Ectodermal cell (in vitro differentiated cells): ENCODE results near the gene CSNK1G2.

Source experiments
- H3K27ac ChIP-seq: 2 replicates; pipeline ENCODE4 v1.7.0; 2013; ENCODE audit warnings: mild to moderate bottlenecking, low read depth, low read length; ENCODE audit not compliant: insufficient read depth, poor library complexity, severe bottlenecking
- H3K27me3 ChIP-seq: 2 replicates; pipeline ENCODE4 v1.7.0; 2013; ENCODE audit warnings: mild to moderate bottlenecking, low read length; ENCODE audit not compliant: insufficient read depth, control insufficient read depth, poor library complexity, severe bottlenecking
- H3K36me3 ChIP-seq: one replicate; pipeline ENCODE4 v1.7.0; 2013; ENCODE audit warnings: low read length; ENCODE audit not compliant: control insufficient read depth, insufficient read depth
- H3K4me1 ChIP-seq: one replicate; pipeline ENCODE4 v1.7.0; 2013; ENCODE audit warnings: low read length; ENCODE audit not compliant: control insufficient read depth, insufficient read depth
- H3K4me3 ChIP-seq: 2 replicates; pipeline ENCODE4 v1.7.0; 2013; ENCODE audit warnings: low read depth, low read length, control low read depth; ENCODE audit not compliant: insufficient read depth
- H3K9me3 ChIP-seq: 2 replicates; pipeline ENCODE4 v1.7.0; 2013; ENCODE audit warnings: mild to moderate bottlenecking, low read length, moderate library complexity; ENCODE audit not compliant: control insufficient read depth
- WGBS, 2 experiments: methylation state at CpG; one replicate each; pipeline ENCODE4 v1.1.7; 2013; ENCODE audit warnings: missing lambda C conversion rate in 2 of 2; 5-methylcytosine and 5-hydroxymethylcytosine counted together

Gene CSNK1G2

DNA sequence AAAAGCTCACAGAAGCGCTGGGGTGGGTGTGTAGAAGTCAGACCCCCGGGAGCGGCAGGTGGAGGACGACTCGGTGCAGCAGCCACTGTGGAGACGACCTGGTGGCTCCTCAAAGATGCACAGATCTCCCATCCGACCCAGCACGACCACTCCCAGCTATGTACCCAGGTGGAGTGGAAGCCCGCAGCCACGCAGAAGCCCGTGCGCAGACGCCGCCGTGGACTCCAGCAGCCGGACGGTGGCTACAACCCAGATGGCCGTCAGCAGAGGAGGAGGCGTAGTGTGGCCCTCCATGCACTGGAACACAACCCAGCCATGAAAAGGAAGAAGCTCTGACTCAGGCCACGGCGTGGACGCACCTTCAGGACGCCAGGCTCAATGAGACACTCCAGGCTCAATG, 21.7 kb downstream of the CSNK1G2 start:
- no peaks in the 10 kb centered on the region for H3K4me1 ChIP-seq
- no peak overlapping the region for H3K4me3 ChIP-seq
- H3K27me3 ChIP-seq, result no peaks in the 10 kb centered on the region
- no peaks in the 10 kb centered on the region for H3K36me3 ChIP-seq
- H3K27ac ChIP-seq, result no peak overlapping the region
- 96 to 97% methylated on average over 23 of the region's 23 CpGs for whole genome bisulfite sequencing, 2 experiments
- H3K9me3 ChIP-seq, result no peaks in the 10 kb centered on the region

- no peaks in the 10 kb centered on the region for H3K4me1 ChIP-seq
- H3K4me3 ChIP-seq, result no peak overlapping the region
- H3K36me3 ChIP-seq, result peaks cover 3% of the 10 kb centered on the region
- 95 to 96% methylated on average over 26 of the region's 26 CpGs for WGBS, 2 experiments
- H3K27ac ChIP-seq, result no peak overlapping the region
- no peaks in the 10 kb centered on the region for H3K9me3 ChIP-seq
- H3K27me3 ChIP-seq, result no peaks in the 10 kb centered on the region
These were observed 26.2 kb downstream of the CSNK1G2 start for GRCh38 chr19:1967087-1967608.

- Histone ChIP-seq H3K4me1 (no peaks in the 10 kb centered on the region), H3K27ac (no peak overlapping the region), H3K27me3 (no peaks in the 10 kb centered on the region), H3K4me3 (no peak overlapping the region), H3K36me3 (peaks cover 3% of the 10 kb centered on the region), H3K9me3 (no peaks in the 10 kb centered on the region)
- 92 to 93% methylated on average over 34 of the region's 34 CpGs for WGBS, 2 experiments
These were observed 27.6 kb downstream of the CSNK1G2 start for GRCh38 chr19:1968279-1969175.

DNA sequence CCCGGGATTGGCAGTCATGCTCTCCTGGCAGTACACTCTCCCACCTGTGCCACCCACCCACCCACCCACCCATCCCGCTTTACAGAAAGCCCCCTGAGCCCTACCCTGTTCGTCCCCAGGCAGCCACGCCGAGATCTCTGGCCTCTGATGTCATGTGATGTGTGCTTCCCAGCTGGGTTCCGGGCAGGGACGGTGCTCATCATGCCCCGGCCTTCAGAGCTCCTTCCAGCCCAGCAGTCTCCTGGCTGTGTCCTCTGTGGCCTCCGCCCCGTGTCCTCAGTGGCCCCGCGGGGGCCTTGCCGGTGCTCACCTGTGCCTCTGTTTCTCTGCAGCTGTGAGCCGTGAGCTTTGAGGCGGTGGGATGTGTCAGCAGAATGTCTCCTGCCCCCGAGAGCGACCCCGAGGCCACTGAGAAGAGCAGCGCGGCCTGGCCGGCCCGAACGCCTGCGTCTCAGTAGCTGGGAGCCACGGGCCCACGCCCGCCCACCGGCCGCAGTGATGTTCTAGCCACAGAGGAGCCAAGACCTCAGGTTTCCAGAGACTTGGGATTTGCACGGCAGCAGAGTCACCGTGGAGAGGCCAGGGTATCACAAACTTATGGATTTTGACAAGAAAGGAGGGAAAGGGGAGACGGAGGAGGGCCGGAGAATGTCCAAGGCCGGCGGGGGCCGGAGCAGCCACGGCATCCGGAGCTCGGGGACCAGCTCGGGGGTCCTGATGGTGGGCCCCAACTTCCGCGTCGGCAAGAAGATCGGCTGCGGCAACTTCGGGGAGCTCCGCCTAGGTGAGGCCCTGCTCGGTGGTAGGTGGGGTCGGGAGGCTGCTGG, 28.4 kb downstream of the CSNK1G2 start:
- Histone ChIP-seq H3K9me3 (no peaks in the 10 kb centered on the region), H3K36me3 (peaks cover 3% of the 10 kb centered on the region), H3K4me1 (no peaks in the 10 kb centered on the region), H3K4me3 (no peak overlapping the region), H3K27me3 (no peaks in the 10 kb centered on the region), H3K27ac (no peak overlapping the region)
- 95 to 96% methylated on average over 49 of the region's 49 CpGs for WGBS, 2 experiments

GRCh38 chr19:1970003-1970805, 29.2 kb downstream of the CSNK1G2 start:
- Histone ChIP-seq H3K4me1 (no peaks in the 10 kb centered on the region), H3K4me3 (no peak overlapping the region), H3K27me3 (no peaks in the 10 kb centered on the region), H3K9me3 (no peaks in the 10 kb centered on the region), H3K27ac (no peak overlapping the region), H3K36me3 (peaks cover 9% of the 10 kb centered on the region)
- WGBS, 2 experiments, result 95% methylated on average over 38 of the region's 38 CpGs

DNA sequence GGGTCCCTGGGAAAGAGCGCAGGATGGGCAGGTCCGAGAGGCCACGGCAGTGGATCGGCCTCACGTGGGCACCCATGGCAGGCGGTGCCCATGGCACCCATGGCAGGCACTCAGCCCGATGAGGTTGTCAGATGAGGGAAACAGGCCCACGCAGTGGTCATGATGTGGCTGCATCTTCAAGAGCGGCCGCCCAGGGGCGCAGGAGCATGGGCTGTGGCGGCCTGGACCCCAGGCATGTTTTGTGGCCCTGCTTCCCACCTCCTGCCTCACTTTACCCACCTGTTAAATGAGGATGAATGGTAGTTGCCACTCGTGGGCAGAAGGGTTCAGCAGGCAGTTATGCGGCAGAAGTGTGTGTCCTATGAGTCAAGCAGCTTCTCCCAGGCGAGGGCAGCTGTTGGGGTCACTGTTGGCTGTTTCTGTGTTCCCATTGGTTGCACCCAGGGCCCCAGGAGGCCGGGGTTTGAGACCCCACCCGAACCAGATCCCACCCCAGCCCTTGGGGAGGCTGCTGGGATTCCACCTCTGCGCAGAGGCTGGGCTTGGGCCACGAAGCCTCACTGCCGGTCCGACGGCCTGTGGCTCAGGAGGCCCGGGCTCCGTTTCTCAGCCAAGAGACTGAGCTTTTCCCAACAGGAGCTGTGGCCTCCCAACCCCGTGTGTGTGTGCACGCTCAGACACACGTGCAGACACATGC, 30.0 kb downstream of the CSNK1G2 start:
- Histone ChIP-seq H3K4me3 (no peak overlapping the region), H3K27ac (no peak overlapping the region), H3K36me3 (peaks cover 9% of the 10 kb centered on the region), H3K4me1 (no peaks in the 10 kb centered on the region), H3K27me3 (no peaks in the 10 kb centered on the region), H3K9me3 (no peaks in the 10 kb centered on the region)
- 95 to 96% methylated on average over 27 of the region's 27 CpGs for WGBS, 2 experiments

DNA sequence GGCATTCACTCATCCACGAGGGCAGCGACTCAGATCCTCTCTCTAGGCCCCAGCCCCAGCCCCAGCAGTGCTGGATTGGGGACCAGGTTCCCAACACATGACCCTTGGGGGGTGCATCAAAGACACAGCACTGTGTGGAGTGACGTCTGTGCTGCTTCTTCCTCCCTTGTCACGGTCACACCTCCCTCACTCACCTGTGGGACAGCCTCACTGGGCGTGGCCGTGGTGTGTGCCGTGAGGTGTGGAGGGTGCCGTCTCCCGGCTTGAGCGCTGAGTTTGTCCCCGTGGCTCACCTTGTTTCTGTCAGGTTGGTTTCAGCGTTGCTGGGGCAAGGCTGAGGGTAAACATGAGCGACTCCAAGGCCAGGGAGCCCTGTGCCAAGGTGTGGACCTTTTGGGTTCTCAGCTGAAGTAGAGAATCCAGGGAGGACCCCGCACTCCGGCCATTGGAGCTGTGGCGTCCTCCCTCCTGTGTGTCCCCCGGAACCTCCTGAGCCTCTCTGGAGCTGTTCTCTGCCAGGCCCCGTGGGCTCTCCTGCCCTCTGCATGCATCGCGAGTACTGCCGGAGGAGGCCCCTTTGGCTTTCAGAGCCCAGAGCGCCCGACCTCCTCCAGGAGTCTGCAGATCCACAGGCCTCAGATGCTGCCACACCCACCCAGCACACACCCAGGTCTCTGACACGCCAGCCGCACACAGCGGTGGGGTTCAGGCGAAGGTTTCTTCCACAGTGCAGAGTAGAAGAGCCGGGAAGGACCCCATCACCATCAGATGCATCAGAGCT, 33.6 kb downstream of the CSNK1G2 start:
- Histone ChIP-seq H3K4me1 (no peaks in the 10 kb centered on the region), H3K27me3 (no peaks in the 10 kb centered on the region), H3K9me3 (no peaks in the 10 kb centered on the region), H3K36me3 (peaks cover 6% of the 10 kb centered on the region), H3K4me3 (no peak overlapping the region), H3K27ac (no peak overlapping the region)
- 95 to 96% methylated on average over 28 of the region's 28 CpGs for WGBS, 2 experiments

DNA sequence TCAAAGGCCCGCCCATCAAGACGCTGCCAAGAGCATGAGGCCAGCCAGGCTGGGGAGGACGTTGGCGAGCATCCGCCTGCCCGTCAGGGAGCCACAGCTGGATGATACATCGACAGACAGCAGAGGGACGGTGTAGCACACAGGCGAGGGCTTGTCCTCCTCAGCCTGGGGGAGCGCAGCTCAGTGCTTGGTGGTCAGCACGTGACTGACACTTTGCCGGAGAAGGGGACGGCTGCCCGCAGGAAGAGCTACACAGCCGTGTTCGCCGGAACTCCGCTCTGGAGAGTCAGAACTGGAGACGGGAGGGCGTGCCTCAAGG, 34.1 kb downstream of the CSNK1G2 start:
- peaks cover 7% of the 10 kb centered on the region for H3K36me3 ChIP-seq
- H3K4me1 ChIP-seq, result no peaks in the 10 kb centered on the region
- no peak overlapping the region for H3K4me3 ChIP-seq
- H3K27ac ChIP-seq, result no peak overlapping the region
- 96% methylated on average over 20 of the region's 20 CpGs for WGBS, 2 experiments
- no peaks in the 10 kb centered on the region for H3K27me3 ChIP-seq
- no peaks in the 10 kb centered on the region for H3K9me3 ChIP-seq

DNA sequence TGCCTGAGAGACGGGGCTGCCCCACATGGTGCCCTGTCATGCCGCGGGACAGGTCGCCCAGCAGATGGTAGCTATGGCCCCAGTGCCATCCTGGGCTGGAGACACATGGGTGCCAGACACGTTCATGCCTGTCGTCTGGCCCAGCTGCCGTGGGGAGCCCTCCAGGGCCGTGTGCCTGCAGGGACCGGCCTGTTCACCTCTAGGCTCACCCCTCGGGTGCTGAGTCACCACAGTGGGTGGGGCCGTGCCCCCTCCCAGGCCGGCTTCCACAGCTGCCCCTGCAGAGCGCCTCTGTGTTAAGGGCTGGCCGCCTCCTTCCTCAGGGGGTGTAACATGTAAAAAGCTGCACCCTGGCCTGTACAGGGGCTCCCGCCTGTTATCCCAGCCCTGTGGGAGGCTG, 36.1 kb downstream of the CSNK1G2 start:
- no peak overlapping the region for H3K4me3 ChIP-seq
- H3K9me3 ChIP-seq, result no peaks in the 10 kb centered on the region
- no peaks in the 10 kb centered on the region for H3K4me1 ChIP-seq
- H3K27ac ChIP-seq, result no peak overlapping the region
- 95 to 96% methylated on average over 15 of the region's 15 CpGs for WGBS, 2 experiments
- peaks cover 24% of the 10 kb centered on the region for H3K36me3 ChIP-seq
- H3K27me3 ChIP-seq, result no peaks in the 10 kb centered on the region
